SKM-1 treated with dmso at 0.1 percent for 144 hours (cell line): ENCODE data around the gene ASMTL.
"Not testable (repeated sequence)": the region's sequence is repeated elsewhere in the genome, so short reads cannot be mapped to it uniquely, and the experiment has no call there.

Experiments used
- DNase-seq: peaks from one replicate; lab custom pipeline; 2025; ENCODE audit not compliant: unreplicated experiment; lab: John Stamatoyannopoulos, UW

Gene ASMTL

DNA sequence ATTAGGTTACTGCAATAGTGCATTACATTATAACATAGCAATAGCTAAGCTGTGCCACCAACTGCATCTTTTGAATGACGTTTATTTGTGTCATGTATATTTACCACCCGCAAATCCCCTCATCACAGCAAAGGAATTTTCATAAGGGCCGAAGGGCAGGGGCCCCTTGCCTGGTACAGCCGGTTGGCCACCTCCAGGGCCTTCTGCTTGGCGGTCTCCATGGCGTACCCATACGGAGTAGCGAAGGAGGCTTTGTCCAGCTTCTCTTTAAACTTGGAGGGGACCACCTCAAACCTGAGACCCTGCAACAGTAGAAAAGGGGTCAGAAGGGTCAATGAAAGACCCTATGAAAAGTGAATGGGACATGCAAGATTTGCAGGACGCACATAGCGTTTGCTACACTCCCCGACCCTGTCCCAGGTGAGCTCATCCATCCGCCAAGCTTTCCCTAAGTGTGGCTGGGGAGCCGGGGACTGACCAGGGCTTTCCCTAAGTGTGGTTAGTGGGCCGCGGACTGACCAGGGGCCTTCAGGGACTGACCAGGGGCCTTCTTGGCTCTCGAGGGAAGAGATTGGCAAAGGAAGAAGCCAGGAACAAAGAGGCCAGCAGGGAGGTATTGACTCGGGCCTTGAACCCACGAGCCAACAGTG, 10.6 kb downstream of the ASMTL start:
- DNase-seq, result no peak

DNA sequence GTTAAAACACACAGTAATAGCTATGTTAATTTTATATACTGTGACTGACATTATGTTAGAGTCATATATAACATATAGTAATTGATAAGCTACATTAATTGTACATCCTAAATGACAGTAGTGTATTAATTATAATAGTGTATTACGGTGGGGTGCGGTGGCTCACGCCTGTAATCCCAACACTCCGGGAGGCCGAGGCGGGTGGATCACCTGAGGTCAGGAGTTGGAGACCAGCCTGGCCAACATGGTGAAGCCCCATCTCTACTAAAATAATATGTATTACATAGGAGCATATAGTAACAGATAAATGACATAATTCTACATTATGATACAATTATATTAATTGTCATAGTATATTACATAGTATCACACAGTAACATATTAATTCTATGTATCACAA, 12.2 kb downstream of the ASMTL start:
- no peak for DNase-seq

DNA sequence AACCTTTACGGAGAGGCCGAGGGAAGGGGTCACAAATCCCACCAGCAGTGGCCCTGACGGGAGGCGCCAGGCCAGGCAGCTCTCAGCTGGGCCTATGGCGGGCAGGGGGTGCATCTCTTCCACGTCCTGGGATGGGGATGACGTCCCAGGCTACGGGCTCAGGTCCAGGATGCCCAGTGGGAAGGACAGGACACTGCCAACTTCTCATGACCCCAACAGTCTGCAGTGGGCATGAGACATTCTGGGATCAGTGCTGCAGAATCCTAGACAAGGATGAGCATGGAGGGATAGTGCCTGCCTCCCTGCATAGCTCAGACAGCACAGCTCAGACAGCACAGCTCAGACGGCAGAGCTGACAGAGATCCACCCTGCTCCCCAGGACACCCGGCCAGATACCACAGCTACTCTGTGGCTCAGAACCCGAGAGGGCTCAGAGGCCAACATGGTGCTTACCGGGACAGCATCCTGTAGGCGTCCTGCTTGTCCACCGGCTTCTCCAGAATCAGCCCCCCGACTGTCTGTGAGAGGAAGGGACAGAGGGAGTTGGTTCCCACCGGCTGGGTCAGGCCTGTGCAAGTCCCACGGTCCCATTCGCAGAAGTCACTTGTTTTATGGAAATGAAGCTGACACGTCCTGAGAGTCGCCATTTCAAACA, 17.3 kb downstream of the ASMTL start:
- no peak for DNase-seq

DNA sequence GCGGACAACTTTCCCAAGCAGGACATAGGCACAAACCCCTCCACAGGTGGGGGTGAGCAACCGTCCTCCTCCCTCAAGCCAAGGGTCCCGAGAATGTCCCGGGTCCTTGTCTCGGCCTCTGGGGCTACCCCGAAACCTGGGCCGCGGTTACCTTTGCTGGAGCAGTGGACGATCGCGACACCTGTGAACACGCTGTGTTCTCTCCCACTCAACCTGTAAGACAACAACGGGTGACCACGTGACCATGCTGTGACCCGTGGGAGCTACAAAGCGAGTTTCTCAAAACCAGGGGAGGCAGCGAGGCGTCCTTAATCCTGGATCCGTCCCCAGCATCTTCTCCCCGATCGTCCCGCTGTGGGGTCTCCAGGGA, 17.9 kb downstream of the ASMTL start:
- no peak for DNase-seq

DNA sequence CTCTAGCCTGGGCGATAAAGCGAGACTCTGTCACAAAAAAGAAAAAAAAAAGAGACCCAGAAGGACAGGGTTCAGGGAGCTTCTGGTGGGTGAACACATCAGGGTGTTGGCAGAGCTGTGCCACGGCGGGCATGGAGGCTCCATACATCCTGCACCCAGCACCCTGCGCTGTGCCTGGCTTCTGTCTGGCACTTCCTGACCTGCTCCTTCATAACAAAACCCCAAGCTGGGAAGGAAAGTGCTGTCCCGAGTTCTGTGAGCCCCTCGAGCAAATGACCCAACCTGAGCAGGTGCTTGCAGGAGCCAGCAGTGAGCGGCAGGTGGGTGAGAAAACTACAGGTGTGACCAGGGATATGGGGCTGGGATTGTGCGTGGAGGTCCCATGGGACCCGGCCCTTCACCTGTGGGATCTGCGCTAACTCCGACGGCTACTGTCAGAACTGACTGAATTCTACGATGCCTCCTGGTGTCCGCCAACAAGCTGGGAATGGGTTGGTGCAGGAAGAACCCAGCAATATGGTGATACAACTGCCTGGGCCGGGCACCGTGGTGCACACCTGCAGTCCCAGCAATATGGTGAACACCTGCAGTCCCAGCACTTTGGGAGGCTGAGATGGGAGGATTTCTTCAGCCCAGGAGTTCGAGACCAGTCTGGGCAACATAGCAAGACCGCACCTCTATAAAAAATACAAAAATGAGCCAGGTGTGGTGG, 18.9 kb downstream of the ASMTL start:
- no peak for DNase-seq

DNA sequence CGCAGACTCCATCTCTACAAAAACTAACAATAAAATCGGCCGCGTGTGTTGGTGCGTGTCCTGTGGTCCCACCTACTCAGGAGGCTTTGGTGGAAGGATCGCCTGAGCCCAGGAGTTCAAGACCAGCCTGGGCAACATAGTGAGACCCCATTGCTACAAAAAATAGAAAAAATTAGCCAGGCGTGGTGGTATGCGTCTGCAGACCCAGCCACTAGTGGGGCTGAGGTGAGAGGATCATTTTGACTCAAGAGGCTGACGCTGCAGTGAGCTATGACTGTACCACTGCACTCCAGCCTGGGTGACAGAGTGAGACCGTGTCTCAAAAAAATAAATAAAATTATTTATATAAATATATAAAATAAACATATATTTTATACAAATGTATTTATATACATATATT, 22.3 kb downstream of the ASMTL start:
- DNase-seq, result no peak

DNA sequence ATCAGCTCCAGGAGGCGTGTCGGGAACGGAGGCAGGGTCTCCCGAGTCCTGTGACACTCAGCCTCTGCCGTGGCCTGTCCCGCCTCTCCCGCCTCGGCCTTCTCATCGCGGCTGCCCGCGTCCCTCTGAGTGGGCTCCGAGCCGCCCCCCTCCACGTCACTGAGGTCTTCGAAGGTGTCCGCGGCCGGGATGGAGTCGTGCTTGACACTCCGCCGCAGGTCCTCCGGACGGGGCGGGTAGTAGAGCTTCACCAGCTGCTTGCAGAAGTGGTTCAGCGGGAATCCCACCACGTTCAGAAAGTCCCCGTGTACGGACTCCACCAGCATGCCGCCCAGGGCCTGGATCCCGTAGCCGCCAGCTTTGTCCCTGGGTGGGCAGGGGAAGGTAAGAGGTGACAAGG, 25.0 kb downstream of the ASMTL start:
- no peak for DNase-seq

DNA sequence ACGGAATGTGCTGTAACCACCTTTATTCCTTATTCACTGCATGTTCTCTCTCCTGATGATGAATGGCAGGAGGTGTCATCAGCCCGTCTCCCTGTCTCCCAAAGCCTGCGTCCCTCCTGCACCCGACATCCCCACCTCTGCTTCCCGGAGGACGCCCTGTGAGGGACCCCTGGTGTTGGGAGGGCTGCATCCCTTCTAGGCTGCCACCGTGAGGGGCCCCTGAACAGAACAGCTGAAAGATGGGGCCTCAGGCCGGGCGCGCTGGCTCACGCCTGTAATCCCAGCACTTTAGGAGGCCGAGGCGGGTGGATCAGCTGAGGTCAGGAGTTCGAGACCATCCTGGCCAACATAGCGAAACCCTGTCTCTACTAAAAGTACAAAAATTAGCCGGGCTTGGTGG, 26.4 kb downstream of the ASMTL start:
- DNase-seq, result not testable (repeated sequence)

DNA sequence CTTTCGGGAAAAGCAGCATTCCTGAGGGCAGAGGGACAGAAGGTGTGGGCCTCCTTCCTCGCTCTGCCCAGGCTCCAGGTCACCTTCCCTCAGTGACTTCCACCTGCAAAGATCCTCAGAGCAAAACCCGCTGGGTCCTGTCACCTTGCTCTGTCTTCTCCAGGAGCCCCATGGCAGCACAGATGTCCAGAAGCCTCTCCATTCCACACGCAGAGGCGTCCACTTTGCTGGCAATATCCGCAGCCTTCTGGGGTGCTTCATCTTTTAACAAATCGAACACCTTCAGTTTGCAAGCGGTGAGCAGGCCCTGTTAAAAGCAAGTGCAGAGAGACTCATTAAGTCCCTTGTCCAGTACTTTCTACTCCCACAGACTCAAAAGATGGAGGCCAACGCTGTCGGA, 27.3 kb downstream of the ASMTL start:
- DNase-seq, result no peak

DNA sequence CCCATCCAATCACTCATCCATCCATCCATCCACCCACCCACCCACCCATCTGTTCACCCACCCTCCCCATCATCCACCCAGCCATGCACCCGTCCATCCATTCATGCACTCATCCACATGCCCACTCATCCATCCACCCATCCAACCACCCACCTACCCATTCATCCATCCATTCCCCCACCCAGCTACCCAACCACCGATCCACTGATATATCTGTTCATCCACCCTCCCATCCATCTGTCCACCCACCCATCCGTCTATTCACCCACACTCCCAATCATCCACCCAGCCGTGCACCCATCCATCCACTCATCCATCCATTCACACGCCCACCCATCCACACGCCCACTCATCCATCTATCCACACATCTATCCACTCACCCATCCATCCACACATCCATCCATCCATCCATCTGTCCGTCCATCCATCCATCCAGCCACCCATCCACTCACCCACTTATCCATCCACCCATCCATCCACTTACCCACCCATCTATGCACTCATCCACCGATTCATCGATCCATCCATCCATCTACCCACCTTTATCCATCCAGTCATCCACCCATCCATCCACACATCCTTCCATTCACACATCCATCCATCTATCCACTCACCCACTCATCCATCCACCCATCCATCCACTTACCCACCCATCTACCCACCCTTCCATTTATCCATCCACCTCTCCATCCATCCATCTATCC, 28.4 kb downstream of the ASMTL start:
- no peak for DNase-seq

DNA sequence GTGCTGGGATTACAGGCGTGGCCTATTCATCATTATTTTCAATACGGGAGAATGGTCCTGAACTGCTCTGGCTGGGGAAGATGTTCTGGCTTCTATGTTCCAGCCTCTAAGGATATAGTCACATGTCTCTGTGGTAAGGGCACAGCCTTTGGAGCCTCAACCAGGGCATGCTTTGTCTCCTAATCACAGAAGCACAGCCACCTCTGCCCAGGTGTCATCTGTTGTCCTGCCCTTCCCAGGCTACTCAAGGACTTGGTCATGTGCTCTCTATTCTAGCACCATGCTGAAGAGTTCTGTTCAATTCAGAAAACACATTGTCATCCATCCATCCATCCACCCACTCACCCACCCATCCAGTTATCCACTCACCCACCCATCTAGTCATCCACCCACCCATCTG, 29.5 kb downstream of the ASMTL start:
- no peak for DNase-seq

DNA sequence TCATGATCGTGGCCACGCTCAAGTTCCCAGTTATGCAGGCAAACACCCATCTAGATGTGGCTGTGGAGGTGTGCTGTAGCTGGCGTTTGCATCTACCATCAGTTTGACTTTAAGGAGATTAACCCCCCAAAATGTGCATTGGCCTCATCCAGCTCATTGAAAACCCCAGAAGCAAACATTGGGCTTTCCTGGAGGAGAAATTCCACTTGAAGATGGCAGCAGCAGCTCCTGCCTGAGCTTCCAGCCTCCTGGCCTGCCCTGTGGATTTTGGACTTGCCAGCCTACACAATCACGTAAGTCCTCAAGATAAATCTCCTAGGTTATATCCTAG, 30.6 kb downstream of the ASMTL start:
- no peak for DNase-seq

DNA sequence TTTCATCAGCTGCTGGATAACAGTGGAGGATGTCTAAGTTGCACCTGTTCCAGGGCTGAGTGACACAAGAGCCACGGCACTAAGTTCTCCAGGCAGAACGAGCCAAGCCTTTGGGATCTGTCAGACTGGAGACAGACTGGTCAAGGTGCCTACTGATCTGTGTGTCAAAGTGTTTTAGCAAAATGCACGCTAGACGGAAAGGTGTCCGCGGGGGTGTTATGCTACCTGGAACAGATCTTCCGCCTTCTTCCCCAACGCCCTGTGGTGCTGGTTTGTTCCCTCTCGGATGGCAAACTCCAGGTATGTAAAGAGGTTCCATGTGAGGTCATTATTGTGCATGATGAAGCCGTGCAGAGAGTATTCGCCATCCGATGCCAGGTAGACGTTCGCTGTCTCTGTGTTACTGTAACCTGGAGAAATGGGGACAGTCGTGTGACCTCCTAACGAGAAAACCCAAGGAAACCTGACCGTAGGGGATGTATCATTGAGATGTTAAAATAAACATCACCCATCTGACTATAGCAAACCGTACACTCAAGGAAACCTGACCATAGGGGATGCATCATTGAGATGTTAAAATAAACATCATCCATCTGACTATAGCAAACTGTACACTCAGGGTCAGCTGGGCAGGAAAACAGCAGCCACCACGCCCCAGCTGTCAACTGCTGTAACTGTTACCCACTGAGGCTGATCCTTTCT, 31.1 kb downstream of the ASMTL start:
- DNase-seq, result no peak

DNA sequence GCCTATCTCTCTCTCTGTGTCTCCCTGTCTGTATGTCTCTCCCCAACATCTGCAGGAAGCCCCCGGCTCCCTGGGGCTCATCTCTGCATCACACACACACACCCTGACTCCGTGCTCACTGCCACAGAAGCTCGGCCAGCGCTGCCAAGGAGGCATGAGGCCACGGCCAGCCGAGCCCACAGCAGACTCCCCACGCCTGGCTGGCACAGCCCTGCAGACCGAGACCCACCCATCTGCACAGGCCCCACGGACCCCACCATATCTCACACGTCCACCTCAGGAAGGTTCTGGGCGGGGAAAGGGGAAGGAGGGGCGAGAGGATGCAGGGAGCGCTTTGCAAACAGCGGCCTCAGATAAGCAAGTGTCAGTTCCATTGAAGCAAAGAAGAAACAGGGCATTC, 32.3 kb downstream of the ASMTL start:
- DNase-seq, result no peak

DNA sequence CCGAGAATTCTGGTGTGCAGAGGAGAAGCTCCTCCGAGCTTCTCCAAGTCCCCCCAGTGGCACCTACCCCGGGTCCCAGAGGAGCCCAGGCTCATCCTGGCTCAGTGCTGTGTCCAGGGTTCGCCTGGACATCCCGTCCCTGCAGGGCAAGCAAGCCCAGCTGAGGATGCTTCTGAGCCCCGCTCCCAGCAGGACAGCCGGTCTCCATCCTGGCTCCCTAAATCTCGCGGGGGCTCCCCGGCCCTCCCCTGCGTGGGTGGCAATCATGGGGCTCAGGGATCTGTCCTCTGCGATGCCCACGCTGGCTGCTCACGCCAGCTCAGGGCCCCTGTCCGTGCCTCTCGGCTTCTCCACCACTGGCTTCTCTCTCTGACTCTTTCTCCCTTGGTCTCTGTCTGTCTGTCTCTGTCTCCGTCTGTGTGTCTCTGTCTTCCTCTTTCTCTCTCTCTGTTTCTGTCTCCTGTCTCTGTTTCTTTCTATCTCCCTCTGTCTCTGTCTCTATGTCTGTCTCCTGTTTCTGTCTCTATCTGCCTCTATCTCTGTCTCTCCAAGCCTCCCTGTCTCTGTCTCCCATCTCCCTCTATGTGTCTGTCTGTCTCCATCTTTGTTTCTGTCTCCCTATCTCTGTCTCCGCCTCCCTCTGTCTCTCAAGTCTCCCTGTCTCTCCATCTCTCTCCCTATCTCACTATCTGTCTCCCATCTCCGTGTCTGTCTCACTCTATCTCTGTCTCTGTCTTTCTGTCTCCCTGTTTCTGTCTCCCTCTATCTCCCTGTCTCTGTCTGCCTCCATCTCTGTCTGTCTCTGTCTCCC, 33.0 kb downstream of the ASMTL start:
- no peak for DNase-seq

DNA sequence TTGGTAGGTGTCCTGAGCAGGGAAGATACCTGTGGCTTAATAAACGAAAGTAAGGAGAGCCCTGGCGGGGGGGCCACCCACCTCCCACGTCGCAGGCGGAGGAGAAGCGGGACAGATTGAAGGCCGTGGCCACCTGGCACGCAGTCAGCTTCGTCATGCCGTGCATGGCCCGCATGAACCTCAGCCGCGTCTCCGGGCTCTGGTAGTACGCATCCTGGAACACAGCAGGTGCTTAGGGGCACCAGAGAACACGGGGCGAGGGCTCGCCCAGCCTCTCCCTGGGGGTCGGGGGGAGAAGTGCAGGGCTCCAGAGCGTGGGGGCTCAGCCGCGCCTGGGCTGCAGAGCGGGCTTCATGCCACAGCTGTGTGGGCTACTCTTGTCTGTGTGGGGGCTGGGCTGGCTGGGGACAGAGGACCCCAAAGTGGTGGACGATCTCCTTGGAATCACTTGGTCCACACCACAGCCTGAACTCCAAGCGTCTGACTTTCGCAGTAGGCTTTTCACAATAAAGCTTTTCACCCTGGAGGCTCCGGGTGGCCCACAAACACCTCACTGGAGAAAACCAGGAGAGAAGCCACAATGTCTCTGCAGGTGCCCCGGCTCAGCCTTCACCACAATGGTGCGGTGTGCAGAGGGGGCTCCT, 33.7 kb downstream of the ASMTL start:
- DNase-seq, result no peak

DNA sequence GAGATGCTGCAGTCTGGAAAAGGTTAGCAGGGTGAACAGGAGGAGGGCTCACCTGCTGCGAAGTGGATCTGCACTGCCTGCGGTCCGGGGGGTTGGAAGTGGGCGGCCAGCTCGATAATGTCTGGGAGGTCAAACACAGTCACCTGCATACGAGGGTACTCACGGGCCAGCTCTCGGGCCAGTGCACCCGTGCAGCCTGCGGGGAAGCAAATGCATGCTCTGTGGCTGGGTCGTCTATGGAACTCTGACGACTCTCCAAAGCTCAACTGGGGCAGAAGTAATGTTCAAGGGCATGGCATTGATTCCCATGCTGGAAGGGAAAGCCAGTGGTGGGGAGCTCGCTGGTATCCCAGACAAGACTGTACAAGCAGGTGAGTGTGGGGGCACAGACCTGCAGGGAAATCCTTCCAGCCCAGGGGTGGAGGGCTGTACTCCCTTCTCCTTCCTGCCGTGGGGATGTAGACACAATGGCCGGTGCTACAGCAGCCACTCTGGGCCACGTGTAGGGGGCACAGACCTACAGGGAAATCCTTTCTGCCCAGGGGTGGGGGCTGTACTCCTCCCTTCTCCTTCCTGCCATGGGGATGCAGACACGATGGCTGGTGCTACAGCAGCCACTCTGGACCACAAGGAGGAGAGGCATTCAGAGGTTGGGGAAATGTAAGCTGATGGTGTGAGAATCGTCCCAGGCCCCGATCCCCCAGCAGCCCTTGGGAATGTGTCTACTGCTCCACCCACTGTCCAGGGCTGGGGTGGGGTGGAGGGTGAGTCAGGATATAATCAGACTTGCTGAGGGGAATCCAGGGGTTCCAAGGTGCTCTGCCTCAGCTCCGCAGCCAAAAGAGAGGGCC, 34.6 kb downstream of the ASMTL start:
- no peak for DNase-seq

DNA sequence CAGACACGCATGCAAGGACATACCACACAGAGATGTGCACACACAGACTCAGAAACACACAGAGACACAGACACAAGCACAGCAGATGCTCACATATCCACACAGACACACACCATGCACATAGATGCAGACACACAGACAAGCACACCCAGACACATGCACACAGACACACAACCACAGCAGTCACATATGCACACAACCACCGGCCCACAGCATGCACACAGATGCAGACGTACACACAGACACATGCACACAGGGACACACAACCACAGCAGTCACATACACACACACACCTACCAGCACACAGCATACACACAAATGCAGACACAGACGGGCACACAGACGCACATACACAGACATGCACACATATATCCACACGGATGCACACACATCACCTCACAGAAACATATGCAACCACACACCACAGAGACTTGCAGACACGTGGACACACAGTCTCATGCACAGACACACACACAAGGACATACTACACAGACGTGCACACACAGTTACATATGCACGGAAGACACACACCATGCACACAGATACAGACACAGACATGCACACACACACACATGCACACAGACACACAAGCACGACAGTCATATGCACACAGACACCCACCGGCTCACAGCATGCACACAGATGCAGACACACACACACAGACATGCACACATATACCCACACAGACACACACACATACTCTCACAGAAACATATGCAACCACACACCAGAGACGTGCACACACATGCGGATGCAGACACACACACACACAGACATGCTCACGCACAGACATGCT, 35.5 kb downstream of the ASMTL start:
- no peak for DNase-seq
